Tibial artery (tissue), 4 donors: ENCODE data around the gene ANKRD40.

Experiments used
- DNase-seq, 2 donors: peaks; one replicate each; pipeline ENCODE4 v3.0.0-alpha.2; 2019
- H3K27ac ChIP-seq, 2 donors: fragments of 200-600 bp; sonication (generic) in 1 of 2; 1 replicate in 1 of 2; 2 replicates in 1 of 2; pipeline ENCODE4 v1.5.1; 2018 to 2019; ENCODE audit warnings: mild to moderate bottlenecking in 1 of 2
- H3K27me3 ChIP-seq, 2 donors: fragments of 200-600 bp; sonication (generic) in 1 of 2; one replicate each; pipeline versions ENCODE4 v1.5.1 to v1.6.0; 2016 to 2019
- H3K36me3 ChIP-seq, 3 donors: fragments of 200-600 bp; sonication (generic) in 2 of 3; one replicate each; pipeline ENCODE4 v1.5.1; 2016 to 2019; ENCODE audit warnings: mild to moderate bottlenecking in 2 of 3
- H3K4me1 ChIP-seq, 4 donors: fragments of 200-600 bp; sonication (generic) in 2 of 4; 1 replicate in 3 of 4; 2 replicates in 1 of 4; pipeline ENCODE4 v1.5.1; 2016 to 2019
- H3K4me3 ChIP-seq, 2 donors: fragments of 200-600 bp; sonication (generic) in 1 of 2; 1 replicate in 1 of 2; 2 replicates in 1 of 2; pipeline ENCODE4 v1.5.1; 2018 to 2019; ENCODE audit warnings: mild to moderate bottlenecking in 2 of 2
- H3K9me3 ChIP-seq, 3 donors: fragments of 200-600 bp; sonication (generic) in 1 of 3; one replicate each; pipeline ENCODE4 v1.5.1; 2016 to 2019
- CTCF ChIP-seq, 2 experiments: fragments of 200-600 bp in 1 of 2; fragments of 450-650 bp in 1 of 2; IDR thresholded peaks; one replicate each; pipeline ENCODE4 v1.5.1; 2017 to 2019; ENCODE audit warnings: antibody characterized with exemption in 2 of 2, mild to moderate bottlenecking in 1 of 2, moderate library complexity in 1 of 2
- intact Hi-C: fragments of 100-400 bp; cut with DNase I; formaldehyde crosslinking; loops from one replicate; pipeline ENCODE4 v1.15.0; 2023; ENCODE audit warnings: low total_unique reads

ANKRD40 gene

GRCh38 chr17:50696365-50696879 lies 11.3 kb downstream of the ANKRD40 start:
- intact Hi-C loops, result no loop called here

GRCh38 chr17:50693036-50693682 lies 14.6 kb downstream of the ANKRD40 start:
- intact Hi-C loops, result no loop called here
- H3K27me3 ChIP-seq, result no peaks in the 10 kb centered on the region
- no peak for DNase-seq
- peak overlapping the region in 1 of 2 donors; percentile 33 for H3K27ac ChIP-seq
- H3K4me1 ChIP-seq, result peaks cover 0 to 43% (median 20%) of the 10 kb centered on the region in 4 donors
- H3K9me3 ChIP-seq, result no peaks in the 10 kb centered on the region
- no peak overlapping the region for H3K4me3 ChIP-seq
- no peak for TF ChIP-seq CTCF (IDR thresholded peaks at IDR 0.05)
- peaks cover 45 to 62% (median 52%) of the 10 kb centered on the region in 3 donors for H3K36me3 ChIP-seq

More at GRCh38 chr17:50696365-50696879, 11.3 kb downstream of the ANKRD40 start:
- peaks cover 69 to 85% (median 74%) of the 10 kb centered on the region in 3 donors for H3K36me3 ChIP-seq
- no peak for TF ChIP-seq CTCF (IDR thresholded peaks at IDR 0.05)
- no peaks in the 10 kb centered on the region for H3K27me3 ChIP-seq
- H3K4me1 ChIP-seq, result peaks cover 0 to 24% (median 5%) of the 10 kb centered on the region in 4 donors
- no peaks in the 10 kb centered on the region for H3K9me3 ChIP-seq
- no peak for DNase-seq
- H3K27ac ChIP-seq, result no peak overlapping the region
- no peak overlapping the region for H3K4me3 ChIP-seq

GRCh38 chr17:50692448-50693035 lies 15.2 kb downstream of the ANKRD40 start:
- no peak overlapping the region for H3K4me3 ChIP-seq
- peaks cover 39 to 56% (median 46%) of the 10 kb centered on the region in 3 donors for H3K36me3 ChIP-seq
- peaks cover 0 to 49% (median 22%) of the 10 kb centered on the region in 4 donors for H3K4me1 ChIP-seq
- intact Hi-C loops, result no loop called here
- H3K27ac ChIP-seq, result peak overlapping the region in 1 of 2 donors; percentile 33
- no peak for TF ChIP-seq CTCF (IDR thresholded peaks at IDR 0.05)
- no peaks in the 10 kb centered on the region for H3K27me3 ChIP-seq
- H3K9me3 ChIP-seq, result no peaks in the 10 kb centered on the region
- DNase-seq, result no peak

- DNase-seq, result no peak
- Histone ChIP-seq H3K4me3 (no peak overlapping the region), H3K27ac (no peak overlapping the region), H3K27me3 (no peaks in the 10 kb centered on the region), H3K4me1 (peaks cover 2 to 56% (median 29%) of the 10 kb centered on the region in 4 donors), H3K9me3 (no peaks in the 10 kb centered on the region), H3K36me3 (peaks cover 32 to 48% (median 39%) of the 10 kb centered on the region in 3 donors)
- intact Hi-C loops, result no loop called here
- no peak for TF ChIP-seq CTCF (IDR thresholded peaks at IDR 0.05)
These were observed 15.9 kb downstream of the ANKRD40 start for GRCh38 chr17:50691550-50692447.

- TF ChIP-seq CTCF (IDR thresholded peaks at IDR 0.05), result no peak
- Histone ChIP-seq H3K27ac (no peak overlapping the region), H3K4me1 (peaks cover 3 to 64% (median 36%) of the 10 kb centered on the region in 4 donors), H3K4me3 (no peak overlapping the region), H3K27me3 (no peaks in the 10 kb centered on the region), H3K9me3 (no peaks in the 10 kb centered on the region), H3K36me3 (peaks cover 24 to 41% (median 31%) of the 10 kb centered on the region in 3 donors)
- intact Hi-C loops, result no loop called here
- peak in 1 of 2 donors; percentile 40 for DNase-seq
These were observed 16.7 kb downstream of the ANKRD40 start for GRCh38 chr17:50690887-50691549.
